Jurkat, Clone E6-1 (cell line): ENCODE results near the gene USF3.

ENCODE experiments used
- DNase-seq: peaks from one replicate; pipeline ENCODE4 v3.0.0-alpha.2; 2011; ENCODE audit warnings: low read depth, low spot score
- H3K4me3 ChIP-seq: 2 replicates; pipeline ENCODE4 v1.5.1; 2011; ENCODE audit warnings: mild to moderate bottlenecking, low read length, control low read depth, moderate library complexity

Gene USF3

GRCh38 chr3:113698956-113699355, 2.5 kb upstream of the USF3 start:
- H3K4me3 ChIP-seq: no peak overlapping the region
- DNase-seq: no peak

GRCh38 chr3:113698213-113698742, 1.8 kb upstream of the USF3 start:
- H3K4me3 ChIP-seq: no peak overlapping the region
- no peak for DNase-seq

GRCh38 chr3:113697500-113698090, 1.2 kb upstream of the USF3 start:
- peak overlapping the region; percentile 85 for H3K4me3 ChIP-seq
- DNase-seq: no peak

- H3K4me3 ChIP-seq: peak overlapping the region; percentile 85
- peak; percentile 99 for DNase-seq
These were observed 437 bp upstream of the USF3 start for GRCh38 chr3:113696658-113697499.

GRCh38 chr3:113695431-113695785, 1.0 kb downstream of the USF3 start:
- no peak for DNase-seq
- peak overlapping the region; percentile 57 for H3K4me3 ChIP-seq

GRCh38 chr3:113690482-113690881, 6.0 kb downstream of the USF3 start:
- H3K4me3 ChIP-seq: no peak overlapping the region
- DNase-seq: no peak

- DNase-seq: no peak
- no peak overlapping the region for H3K4me3 ChIP-seq
These were observed 10.3 kb downstream of the USF3 start for GRCh38 chr3:113685956-113686721.

- no peak for DNase-seq
- no peak overlapping the region for H3K4me3 ChIP-seq
These were observed 11.3 kb downstream of the USF3 start for GRCh38 chr3:113685124-113685523.

GRCh38 chr3:113684271-113684819, 12.1 kb downstream of the USF3 start:
- DNase-seq: no peak
- H3K4me3 ChIP-seq: no peak overlapping the region

- no peak for DNase-seq
- no peak overlapping the region for H3K4me3 ChIP-seq
These were observed 17.7 kb downstream of the USF3 start for GRCh38 chr3:113678773-113679172.

- H3K4me3 ChIP-seq: no peak overlapping the region
- no peak for DNase-seq
These were observed 18.7 kb downstream of the USF3 start for GRCh38 chr3:113677737-113678136.

- H3K4me3 ChIP-seq: no peak overlapping the region
- no peak for DNase-seq
These were observed 20.2 kb downstream of the USF3 start for GRCh38 chr3:113676261-113676660.

- DNase-seq: no peak
- no peak overlapping the region for H3K4me3 ChIP-seq
These were observed 22.8 kb downstream of the USF3 start for GRCh38 chr3:113673593-113673992.

GRCh38 chr3:113668015-113668414, 28.4 kb downstream of the USF3 start:
- H3K4me3 ChIP-seq: no peak overlapping the region
- no peak for DNase-seq

GRCh38 chr3:113664523-113665094, 31.8 kb downstream of the USF3 start:
- no peak overlapping the region for H3K4me3 ChIP-seq

GRCh38 chr3:113663761-113664160, 32.7 kb downstream of the USF3 start:
- DNase-seq: no peak
- H3K4me3 ChIP-seq: no peak overlapping the region

More at GRCh38 chr3:113664523-113665094, 31.8 kb downstream of the USF3 start:
- no peak for DNase-seq

- no peak for DNase-seq
- no peak overlapping the region for H3K4me3 ChIP-seq
These were observed 33.1 kb downstream of the USF3 start for GRCh38 chr3:113663324-113663750.

GRCh38 chr3:113662824-113663223, 33.6 kb downstream of the USF3 start:
- DNase-seq: no peak
- no peak overlapping the region for H3K4me3 ChIP-seq

- H3K4me3 ChIP-seq: no peak overlapping the region
- no peak for DNase-seq
These were observed 35.5 kb downstream of the USF3 start for GRCh38 chr3:113660896-113661295.
